Measurements from ENCODE around the gene DNAAF5.

GRCh38 chr7:824664-825063, 98.2 kb downstream of the DNAAF5 start:
- TF ChIP-seq CTCF (IDR thresholded peaks at IDR 0.05): no peak
- no peak for TF ChIP-seq POLR2A (IDR thresholded peaks at IDR 0.05)

Measured in lower leg skin (tissue), 3 donors.